ENCODE data around the gene PLCG1.

- TF ChIP-seq EZH2phosphoT487 (IDR thresholded peaks at IDR 0.05; ENCODE audit: borderline replicate concordance, low read length): no peak
- no peak for TF ChIP-seq CTCF (conservative IDR thresholded peaks at IDR 0.05; ENCODE audit: low read depth, low read length)
- TF ChIP-seq EZH2 (IDR thresholded peaks at IDR 0.05; ENCODE audit: low read length, unreplicated experiment): no peak
Observed at GRCh38 chr20:41183391-41183790, 46.0 kb downstream of the PLCG1 start.

Measured in PC-3 (cell line).